ENCODE results near the gene NRXN2.
"Not testable (repeated sequence)": the region's sequence is repeated elsewhere in the genome, so short reads cannot be mapped to it uniquely, and the experiment has no call there.

NRXN2 gene

GRCh38 chr11:64720167-64720566 is 2.8 kb downstream of the NRXN2 start:
- DNase-seq: no peak

- no peak for DNase-seq
These were observed 3.6 kb downstream of the NRXN2 start for GRCh38 chr11:64719406-64719805.

GRCh38 chr11:64718780-64719124 is 4.2 kb downstream of the NRXN2 start:
- DNase-seq: no peak

- DNase-seq: peak; percentile 36 to 42
These were observed 4.8 kb downstream of the NRXN2 start for GRCh38 chr11:64718084-64718779.

- no peak for DNase-seq
These were observed 5.8 kb downstream of the NRXN2 start for GRCh38 chr11:64717268-64717578.

- DNase-seq: no peak
These were observed 6.3 kb downstream of the NRXN2 start for GRCh38 chr11:64716473-64717267.

- no peak for DNase-seq
These were observed 7.1 kb downstream of the NRXN2 start for GRCh38 chr11:64715756-64716472.

- DNase-seq: no peak
These were observed 7.9 kb downstream of the NRXN2 start for GRCh38 chr11:64715110-64715509.

- DNase-seq: no peak
These were observed 8.3 kb downstream of the NRXN2 start for GRCh38 chr11:64714666-64715065.

GRCh38 chr11:64713781-64714363 is 9.1 kb downstream of the NRXN2 start:
- DNase-seq: no peak

- no peak for DNase-seq
These were observed 9.8 kb downstream of the NRXN2 start for GRCh38 chr11:64713016-64713707.

GRCh38 chr11:64712430-64713015 is 10.5 kb downstream of the NRXN2 start:
- no peak for DNase-seq

- DNase-seq: no peak
These were observed 11.0 kb downstream of the NRXN2 start for GRCh38 chr11:64711956-64712362.

GRCh38 chr11:64711138-64711955 is 11.7 kb downstream of the NRXN2 start:
- no peak for DNase-seq

- no peak for DNase-seq
These were observed 12.4 kb downstream of the NRXN2 start for GRCh38 chr11:64710418-64711137.

GRCh38 chr11:64705501-64705900 is 17.5 kb downstream of the NRXN2 start:
- no peak for DNase-seq

- DNase-seq: no peak
These were observed 19.9 kb downstream of the NRXN2 start for GRCh38 chr11:64703048-64703447.

- not testable (repeated sequence) for DNase-seq
These were observed 21.0 kb downstream of the NRXN2 start for GRCh38 chr11:64701956-64702355.

- no peak for DNase-seq
These were observed 24.6 kb downstream of the NRXN2 start for GRCh38 chr11:64698427-64698826.

- DNase-seq: no peak
These were observed 25.2 kb downstream of the NRXN2 start for GRCh38 chr11:64697663-64698375.

Data from NCI-H524 (cell line).